GM21526 (cell line): Measurements from ENCODE around the gene OPN5.
"Not testable (repeated sequence)": the region's sequence is repeated elsewhere in the genome, so short reads cannot be mapped to it uniquely, and the experiment has no call there.

ENCODE experiments used
- ATAC-seq: cut with Tn5 transposase; IDR thresholded peaks from one replicate; pipeline ENCODE4 v1.9.1; 2021; ENCODE audit warnings: moderate library complexity; ENCODE audit not compliant: unreplicated experiment, low FRiP score

OPN5 gene

GRCh38 chr6:47781732-47782131, at the start of gene OPN5:
Gene OPN5 (plus strand): TSS chr6:47782032. CDS start chr6:47782067, 35 bp downstream.
- ATAC-seq, result no peak

- ATAC-seq, result peak; percentile 78
These were observed 47.8 kb upstream of the OPN5 start for GRCh38 chr6:47733879-47734558.

- no peak for ATAC-seq
These were observed 46.9 kb upstream of the OPN5 start for GRCh38 chr6:47734831-47735481.

- ATAC-seq, result no peak
These were observed 45.6 kb upstream of the OPN5 start for GRCh38 chr6:47736083-47736700.

GRCh38 chr6:47737406-47737805, 44.4 kb upstream of the OPN5 start:
- no peak for ATAC-seq

GRCh38 chr6:47740714-47741113, 41.1 kb upstream of the OPN5 start:
- no peak for ATAC-seq

GRCh38 chr6:47741807-47742206, 40.0 kb upstream of the OPN5 start:
- ATAC-seq, result no peak

- ATAC-seq, result no peak
These were observed 38.1 kb upstream of the OPN5 start for GRCh38 chr6:47743744-47744143.

- not testable (repeated sequence) for ATAC-seq
These were observed 36.6 kb upstream of the OPN5 start for GRCh38 chr6:47745269-47745668.

GRCh38 chr6:47749757-47750156, 32.1 kb upstream of the OPN5 start:
- no peak for ATAC-seq

- ATAC-seq, result no peak
These were observed 29.0 kb upstream of the OPN5 start for GRCh38 chr6:47752801-47753200.

- ATAC-seq, result no peak
These were observed 22.5 kb upstream of the OPN5 start for GRCh38 chr6:47759364-47759763.

- no peak for ATAC-seq
These were observed 19.3 kb upstream of the OPN5 start for GRCh38 chr6:47762502-47762901.

GRCh38 chr6:47766445-47766844, 15.4 kb upstream of the OPN5 start:
- no peak for ATAC-seq

GRCh38 chr6:47767102-47767501, 14.7 kb upstream of the OPN5 start:
- ATAC-seq, result no peak

- no peak for ATAC-seq
These were observed 11.8 kb upstream of the OPN5 start for GRCh38 chr6:47769982-47770381.

- no peak for ATAC-seq
These were observed 9.5 kb upstream of the OPN5 start for GRCh38 chr6:47772359-47772758.

- ATAC-seq, result no peak
These were observed 8.8 kb upstream of the OPN5 start for GRCh38 chr6:47773005-47773404.

- ATAC-seq, result peak; percentile 86
These were observed 1.1 kb upstream of the OPN5 start for GRCh38 chr6:47780510-47781356.

- ATAC-seq, result no peak
These were observed 3.4 kb downstream of the OPN5 start for GRCh38 chr6:47785182-47785581.
